ENCODE measurements around the gene DAGLA. TPM values are rescaled to one million over a fixed set of nuclear protein-coding genes. Genes with fewer than 3 reads are reported as not detected.

The DAGLA gene
- total and polyA plus RNA-seq, 2 donors (not counting 3 experiments of a cell fraction or from before 2014, with no cell fraction given), result 2.5 to 4.7 TPM

GRCh38 chr11:61787928-61788491 lies 107.8 kb downstream of the DAGLA start:
- ChIA-PET POLR2A (no interaction called here), CTCF (interaction anchor here (0.6 to 2.7 kb wide), 13 partner anchors 9 to 294 kb away, joined by 3 to 38 read pairs (median 5); partner anchors contain the start of genes FADS2 and MYRF)
- Histone ChIP-seq H3K4me3 (replicated peaks in 1 of 3; ENCODE audit: insufficient read depth in 1 of 3, low read depth in 1 of 3, low read length in 3 of 3) (no peak overlapping the region), H3K36me3 (ENCODE audit: control insufficient read depth in 2 of 2, extremely low read depth in 1 of 2, insufficient read depth in 2 of 2, low read length in 2 of 2) (peaks cover 4 to 48% of the 10 kb centered on the region in 2 experiments), H3K4me1 (ENCODE audit: control insufficient read depth, extremely low read depth, insufficient read depth, low read length) (peaks cover 6% of the 10 kb centered on the region), H3K27ac (ENCODE audit: insufficient read depth, low read depth, low read length) (no peak overlapping the region), H3K79me2 (ENCODE audit: control insufficient read depth, insufficient read depth, low read length) (peaks cover 12% of the 10 kb centered on the region), H3K9me3 (replicated peaks; ENCODE audit: control insufficient read depth, insufficient read depth, low read length) (no peaks in the 10 kb centered on the region), H3K27me3 (ENCODE audit: control insufficient read depth in 2 of 2, insufficient read depth in 2 of 2, low read length in 2 of 2) (no peaks in the 10 kb centered on the region), H3K4me2 (ENCODE audit: insufficient read depth, low read length) (no peak overlapping the region), H4K20me1 (replicated peaks; ENCODE audit: control insufficient read depth, extremely low read depth, insufficient read depth, low read length) (no peaks in the 10 kb centered on the region), H2AFZ (ENCODE audit: low read depth, low read length) (no peak overlapping the region), H3K9me1 (replicated peaks; ENCODE audit: control insufficient read depth, extremely low read depth, insufficient read depth, low read length) (no peaks in the 10 kb centered on the region), H3K9ac (replicated peaks; ENCODE audit: extremely low read depth, insufficient read depth, low read length) (no peak overlapping the region)
- FAIRE-seq (no peak), DNase-seq (ENCODE audit: low read depth, low spot score) (peak; percentile 43)
- TF ChIP-seq, protein P1, sequence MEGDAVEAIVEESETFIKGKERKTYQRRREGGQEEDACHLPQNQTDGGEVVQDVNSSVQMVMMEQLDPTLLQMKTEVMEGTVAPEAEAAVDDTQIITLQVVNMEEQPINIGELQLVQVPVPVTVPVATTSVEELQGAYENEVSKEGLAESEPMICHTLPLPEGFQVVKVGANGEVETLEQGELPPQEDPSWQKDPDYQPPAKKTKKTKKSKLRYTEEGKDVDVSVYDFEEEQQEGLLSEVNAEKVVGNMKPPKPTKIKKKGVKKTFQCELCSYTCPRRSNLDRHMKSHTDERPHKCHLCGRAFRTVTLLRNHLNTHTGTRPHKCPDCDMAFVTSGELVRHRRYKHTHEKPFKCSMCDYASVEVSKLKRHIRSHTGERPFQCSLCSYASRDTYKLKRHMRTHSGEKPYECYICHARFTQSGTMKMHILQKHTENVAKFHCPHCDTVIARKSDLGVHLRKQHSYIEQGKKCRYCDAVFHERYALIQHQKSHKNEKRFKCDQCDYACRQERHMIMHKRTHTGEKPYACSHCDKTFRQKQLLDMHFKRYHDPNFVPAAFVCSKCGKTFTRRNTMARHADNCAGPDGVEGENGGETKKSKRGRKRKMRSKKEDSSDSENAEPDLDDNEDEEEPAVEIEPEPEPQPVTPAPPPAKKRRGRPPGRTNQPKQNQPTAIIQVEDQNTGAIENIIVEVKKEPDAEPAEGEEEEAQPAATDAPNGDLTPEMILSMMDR (IDR thresholded peaks at IDR 0.05; ENCODE audit: extremely low read depth in 1 of 2, insufficient read depth in 1 of 2, low read depth in 1 of 2, low read length in 2 of 2), result peak; percentile 51 to 55
- TF ChIP-seq GATA2 (IDR thresholded peaks at IDR 0.05; ENCODE audit: insufficient read depth, insufficient read length, low read depth, low read length) (no peak), POLR2AphosphoS5 (IDR thresholded peaks at IDR 0.05; ENCODE audit: insufficient read depth, low read depth, low read length) (no peak), MYC (IDR thresholded peaks at IDR 0.05; ENCODE audit: low read depth, low read length) (no peak), POLR2A (IDR thresholded peaks at IDR 0.05; ENCODE audit: low read depth, low read length) (no peak), JUN (IDR thresholded peaks at IDR 0.05; ENCODE audit: borderline replicate concordance, insufficient read depth, insufficient read length, low read depth) (no peak), FOS (IDR thresholded peaks at IDR 0.05; ENCODE audit: borderline replicate concordance, insufficient read depth, low read length) (no peak), EZH2 (IDR thresholded peaks at IDR 0.05; ENCODE audit: borderline replicate concordance, low read depth, low read length, severe bottlenecking) (no peak), MAX (IDR thresholded peaks at IDR 0.05; ENCODE audit: insufficient read depth, insufficient read length) (no peak)
- dilution Hi-C loops (cut with MboI; ENCODE audit: extremely low pct_ligation_motif_present, low sequenced_read_pairs), result no loop called here
- no TSS peak for BruUV-seq (replicated peaks)
- intact Hi-C loops (cut with micrococcal nuclease), result loop anchor here (2.0 kb wide), 1 partner anchor 41 kb away; no protein-coding TSS in a partner anchor

All from endothelial cell of umbilical vein (primary cell).